Lung (tissue), 12 donors: ENCODE measurements around the gene TMEM44. TPM values are rescaled to one million over a fixed set of nuclear protein-coding genes. Genes with fewer than 3 reads are reported as not detected.
"Not testable (repeated sequence)": the region's sequence is repeated elsewhere in the genome, so short reads cannot be mapped to it uniquely, and the experiment has no call there.

Experiments
- ATAC-seq: fragments of 200-7000 bp; cut with Tn5 transposase; one replicate; pipeline ENCODE4 v1.9.1; 2020; ENCODE audit warnings: moderate number of reproducible peaks; ENCODE audit not compliant: insufficient read depth, low FRiP score
- DNase-seq, 3 donors: peaks; one replicate each; pipeline ENCODE4 v3.0.0-alpha.2; 2013 to 2017
- H3K27ac ChIP-seq, 2 donors: one replicate each; pipeline ENCODE4 v1.5.1; 2013; ENCODE audit warnings: mild to moderate bottlenecking in 2 of 2, moderate library complexity in 2 of 2, control low read depth in 1 of 2, inconsistent platforms in 1 of 2, low read depth in 1 of 2, low read length in 1 of 2
- H3K27me3 ChIP-seq, 3 donors: one replicate each; pipeline ENCODE4 v1.5.1; 2013; ENCODE audit warnings: low read length in 2 of 3; ENCODE audit not compliant: control insufficient read depth in 3 of 3, insufficient read depth in 3 of 3
- H3K36me3 ChIP-seq, 4 donors: one replicate each; pipeline ENCODE4 v1.5.1; 2013; ENCODE audit warnings: low read length in 4 of 4, mild to moderate bottlenecking in 1 of 4, moderate library complexity in 1 of 4; ENCODE audit not compliant: control insufficient read depth in 4 of 4, insufficient read depth in 4 of 4
- H3K4me1 ChIP-seq, 5 donors: one replicate each; pipeline ENCODE4 v1.5.1; 2013; ENCODE audit warnings: low read length in 5 of 5, mild to moderate bottlenecking in 2 of 5, moderate library complexity in 1 of 5; ENCODE audit not compliant: control insufficient read depth in 5 of 5, insufficient read depth in 5 of 5
- H3K4me3 ChIP-seq: one replicate; pipeline ENCODE4 v1.5.1; 2013; ENCODE audit warnings: mild to moderate bottlenecking, control low read depth, moderate library complexity
- H3K9ac ChIP-seq, 2 donors: one replicate each; pipeline ENCODE4 v1.5.1; 2013; ENCODE audit warnings: low read length in 2 of 2, control low read depth in 1 of 2; ENCODE audit not compliant: insufficient read depth in 1 of 2
- H3K9me3 ChIP-seq, 4 donors: one replicate each; pipeline ENCODE4 v1.5.1; 2013; ENCODE audit warnings: low read length in 3 of 4, mild to moderate bottlenecking in 1 of 4, moderate library complexity in 1 of 4; ENCODE audit not compliant: control insufficient read depth in 4 of 4, insufficient read depth in 3 of 4
- WGBS, 2 donors: extraction: QIAGEN DNeasy Blood & Tissue Kit; methylation state at CpG; one replicate each; pipeline ENCODE4 v1.1.7; 2013; 5-methylcytosine and 5-hydroxymethylcytosine counted together
- polyA plus RNA-seq, 2 donors: library from polyadenylated mRNA; stranded (reverse); fragments of 200-250 nt; gene quantifications; one replicate each; pipeline ENCODE4 v1.2.1, GENCODE V29; 2013
- total RNA-seq, 2 donors: library from RNA; depleted of rRNA in 1 of 2; stranded (reverse); fragments of >200 nt in 1 of 2; gene quantifications; one replicate each; pipeline ENCODE4 v1.2.1, GENCODE V29; 2014 to 2021
- TF ChIP-seq, protein P1 (sequence below): IDR thresholded peaks from 2 replicates; pipeline ENCODE4 v1.5.1; 2012; ENCODE audit warnings: mild to moderate bottlenecking; ENCODE audit errors: control extremely low read depth, extremely low read depth
- donor health status: control.
- donor health status: control.
- donor health status: Bipolar disorder and iron deficiency.
- donor health status: healthy.
- donor health status: DM: yes; HTN: yes; CAD: no.

Gene TMEM44
- total and polyA plus RNA-seq, 4 donors: 10.4 to 23.5 (median 17.1) TPM

DNA sequence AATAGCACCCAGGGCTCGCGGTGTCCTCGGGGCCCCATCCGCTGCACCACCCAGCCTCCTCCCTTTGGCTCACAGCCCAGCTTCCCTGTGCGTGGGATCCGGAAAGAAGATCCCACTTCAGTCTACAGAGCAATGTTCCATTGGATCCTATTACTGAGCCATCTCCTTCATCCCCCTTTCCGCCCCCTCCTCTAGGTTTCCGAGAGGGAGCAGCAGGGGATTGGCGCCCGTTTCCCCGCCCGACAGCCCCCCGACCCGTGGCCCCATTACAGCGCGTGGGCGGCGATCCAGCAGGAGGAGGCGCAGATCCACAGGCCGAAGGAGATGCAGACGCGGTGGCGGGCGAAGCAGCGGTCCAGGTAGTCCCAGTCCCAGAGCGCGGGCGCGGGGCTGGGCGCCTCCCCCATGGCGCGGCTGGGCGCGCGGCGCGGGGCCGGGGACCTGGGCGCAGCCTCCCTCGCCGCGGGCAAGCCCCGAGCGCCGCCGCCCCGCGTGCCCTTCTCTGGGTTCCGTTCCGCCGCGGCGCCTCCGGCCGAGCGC, 340 bp downstream of the TMEM44 start:
- H3K9me3 ChIP-seq: peaks cover 0 to 8% (median 1%) of the 10 kb centered on the region in 4 donors
- 1% methylated on average over 36 to 56 of the region's 56 CpGs for whole genome bisulfite sequencing, 2 donors
- peak; percentile 55 to 62 (median 59) for DNase-seq
- TF ChIP-seq, protein P1, sequence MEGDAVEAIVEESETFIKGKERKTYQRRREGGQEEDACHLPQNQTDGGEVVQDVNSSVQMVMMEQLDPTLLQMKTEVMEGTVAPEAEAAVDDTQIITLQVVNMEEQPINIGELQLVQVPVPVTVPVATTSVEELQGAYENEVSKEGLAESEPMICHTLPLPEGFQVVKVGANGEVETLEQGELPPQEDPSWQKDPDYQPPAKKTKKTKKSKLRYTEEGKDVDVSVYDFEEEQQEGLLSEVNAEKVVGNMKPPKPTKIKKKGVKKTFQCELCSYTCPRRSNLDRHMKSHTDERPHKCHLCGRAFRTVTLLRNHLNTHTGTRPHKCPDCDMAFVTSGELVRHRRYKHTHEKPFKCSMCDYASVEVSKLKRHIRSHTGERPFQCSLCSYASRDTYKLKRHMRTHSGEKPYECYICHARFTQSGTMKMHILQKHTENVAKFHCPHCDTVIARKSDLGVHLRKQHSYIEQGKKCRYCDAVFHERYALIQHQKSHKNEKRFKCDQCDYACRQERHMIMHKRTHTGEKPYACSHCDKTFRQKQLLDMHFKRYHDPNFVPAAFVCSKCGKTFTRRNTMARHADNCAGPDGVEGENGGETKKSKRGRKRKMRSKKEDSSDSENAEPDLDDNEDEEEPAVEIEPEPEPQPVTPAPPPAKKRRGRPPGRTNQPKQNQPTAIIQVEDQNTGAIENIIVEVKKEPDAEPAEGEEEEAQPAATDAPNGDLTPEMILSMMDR: no peak
- peak overlapping the region in 1 of 2 donors; percentile 67 for H3K9ac ChIP-seq
- H3K27me3 ChIP-seq: no peaks in the 10 kb centered on the region
- peaks cover 0 to 6% (median 0%) of the 10 kb centered on the region in 5 donors for H3K4me1 ChIP-seq
- peak overlapping the region; percentile 62 for H3K4me3 ChIP-seq
- H3K27ac ChIP-seq: peak overlapping the region; percentile 72 to 86
- peaks cover 0 to 20% (median 5%) of the 10 kb centered on the region in 4 donors for H3K36me3 ChIP-seq
- peak; percentile 13 for ATAC-seq

DNA sequence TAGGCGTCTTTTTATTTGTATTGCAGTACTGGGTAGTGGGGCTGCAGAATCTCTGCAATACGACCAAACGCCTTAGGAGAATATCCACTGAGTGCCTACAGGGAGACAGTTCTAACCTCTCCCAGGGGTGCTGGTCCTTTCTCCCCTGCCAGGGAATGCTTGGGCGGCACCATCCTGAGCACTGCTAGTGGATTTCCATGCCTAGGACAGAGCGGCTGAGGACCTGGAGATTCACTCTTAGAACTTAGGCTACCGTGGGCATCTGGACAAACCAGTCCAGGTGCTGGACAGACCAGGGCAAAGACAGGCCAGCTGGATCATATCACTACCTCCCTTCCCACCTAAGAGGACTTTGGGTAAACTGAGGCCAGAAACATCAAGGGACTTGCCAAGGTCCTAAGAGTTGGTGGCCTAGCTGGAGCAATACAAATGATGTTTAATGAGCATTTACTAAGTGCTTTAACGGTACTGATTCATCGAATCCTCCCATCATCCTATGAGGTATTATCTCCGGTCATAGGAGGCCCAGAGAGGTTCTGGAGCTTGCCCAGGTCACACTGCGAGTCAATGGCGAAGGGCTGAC, 902 bp downstream of the TMEM44 start:
- peak overlapping the region; percentile 62 for H3K4me3 ChIP-seq
- H3K36me3 ChIP-seq: peaks cover 0 to 20% (median 7%) of the 10 kb centered on the region in 4 donors
- H3K4me1 ChIP-seq: peaks cover 0 to 6% (median 0%) of the 10 kb centered on the region in 5 donors
- TF ChIP-seq, protein P1: no peak
- DNase-seq: no peak
- peaks cover 0 to 8% (median 1%) of the 10 kb centered on the region in 4 donors for H3K9me3 ChIP-seq
- ATAC-seq: no peak
- H3K27me3 ChIP-seq: no peaks in the 10 kb centered on the region
- H3K9ac ChIP-seq: peak overlapping the region in 1 of 2 donors; percentile 67
- H3K27ac ChIP-seq: no peak overlapping the region
- 63 to 75% methylated on average over 11 of the region's 11 CpGs for WGBS, 2 donors

DNA sequence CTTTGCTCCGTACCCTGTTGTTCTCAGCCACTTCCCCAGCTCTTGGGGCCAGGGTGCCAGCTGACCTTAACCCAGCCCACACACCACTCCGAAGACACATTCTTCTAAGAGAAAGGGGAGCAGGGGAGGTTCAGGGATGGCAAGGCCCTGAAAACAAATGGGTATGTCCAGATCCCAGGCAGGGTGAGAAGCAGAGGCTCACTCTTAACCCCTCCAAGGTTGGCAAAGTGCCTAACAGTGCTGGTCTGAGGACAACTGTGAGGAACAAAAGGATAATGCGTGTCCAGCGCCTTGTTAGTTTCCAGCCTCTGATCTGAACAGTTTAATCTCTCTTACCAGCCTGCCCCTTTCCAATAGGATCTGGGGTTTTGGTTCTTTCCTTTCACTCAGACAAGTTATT, 1.5 kb downstream of the TMEM44 start:
- Histone ChIP-seq H3K9ac (no peak overlapping the region), H3K27ac (no peak overlapping the region), H3K9me3 (peaks cover 0 to 8% (median 1%) of the 10 kb centered on the region in 4 donors), H3K27me3 (no peaks in the 10 kb centered on the region), H3K36me3 (peaks cover 0 to 20% (median 9%) of the 10 kb centered on the region in 4 donors), H3K4me3 (no peak overlapping the region), H3K4me1 (peaks cover 0 to 6% (median 0%) of the 10 kb centered on the region in 5 donors)
- DNase-seq (no peak), ATAC-seq (no peak)
- 93 to 96% methylated on average over 4 of the region's 4 CpGs for WGBS, 2 donors
- TF ChIP-seq, protein P1: no peak

DNA sequence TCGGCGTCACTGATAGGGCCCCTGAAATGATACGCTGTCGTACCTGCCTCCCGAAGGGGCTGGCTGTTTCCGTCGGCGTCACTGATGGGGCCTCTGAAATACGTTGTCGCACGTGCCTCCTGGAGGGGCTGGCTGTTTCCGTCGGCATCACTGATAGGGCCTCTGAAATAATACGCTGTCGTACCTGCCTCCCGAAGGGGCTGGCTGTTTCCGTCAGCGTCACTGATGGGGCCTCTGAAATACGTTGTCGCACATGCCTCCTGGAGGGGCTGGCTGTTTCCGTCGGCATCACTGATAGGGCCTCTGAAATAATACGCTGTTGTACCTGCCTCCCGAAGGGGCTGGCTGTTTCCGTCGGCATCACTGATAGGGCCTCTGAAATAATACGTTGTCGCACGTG, 2.5 kb downstream of the TMEM44 start:
- peaks cover 0 to 23% (median 12%) of the 10 kb centered on the region in 4 donors for H3K36me3 ChIP-seq
- not testable (repeated sequence) for H3K4me1 ChIP-seq, ATAC-seq, DNase-seq, H3K9ac ChIP-seq, H3K27ac ChIP-seq, H3K4me3 ChIP-seq, H3K9me3 ChIP-seq, H3K27me3 ChIP-seq
- WGBS, 2 donors: 93 to 94% methylated on average over 24 to 29 of the region's 29 CpGs
